Tibial nerve (tissue), 4 donors: Measurements from ENCODE around the gene MRPS17.

Source experiments
- CTCF ChIP-seq, 5 experiments: fragments of 200-600 bp in 3 of 5; fragments of 450-650 bp in 2 of 5; sonication (generic) in 3 of 5; IDR thresholded peaks; one replicate each; pipeline ENCODE4 v1.5.1; 2016 to 2019; ENCODE audit warnings: antibody characterized with exemption in 5 of 5, mild to moderate bottlenecking in 3 of 5, moderate library complexity in 2 of 5
- EP300 ChIP-seq, 2 donors: sonication (generic); formaldehyde crosslinking; IDR thresholded peaks; one replicate each; pipeline ENCODE4 v1.6.1; 2017; ENCODE audit warnings: antibody characterized with exemption in 2 of 2, mild to moderate bottlenecking in 1 of 2
- POLR2A ChIP-seq, 2 donors: fragments of 450-650 bp; IDR thresholded peaks; one replicate each; pipeline ENCODE4 v1.6.1; 2017; ENCODE audit warnings: antibody characterized with exemption in 2 of 2, mild to moderate bottlenecking in 2 of 2, moderate library complexity in 2 of 2

- TF ChIP-seq CTCF (IDR thresholded peaks at IDR 0.05): no peak
- no peak for TF ChIP-seq POLR2A (IDR thresholded peaks at IDR 0.05)
- no peak for TF ChIP-seq EP300 (IDR thresholded peaks at IDR 0.05)
These were observed 12.0 kb downstream of the MRPS17 start for GRCh38 chr7:55963584-55964168.
